ENCODE data around the gene TAF11L12.
"Not testable (repeated sequence)": the region's sequence is repeated elsewhere in the genome, so short reads cannot be mapped to it uniquely, and the experiment has no call there.

DNA sequence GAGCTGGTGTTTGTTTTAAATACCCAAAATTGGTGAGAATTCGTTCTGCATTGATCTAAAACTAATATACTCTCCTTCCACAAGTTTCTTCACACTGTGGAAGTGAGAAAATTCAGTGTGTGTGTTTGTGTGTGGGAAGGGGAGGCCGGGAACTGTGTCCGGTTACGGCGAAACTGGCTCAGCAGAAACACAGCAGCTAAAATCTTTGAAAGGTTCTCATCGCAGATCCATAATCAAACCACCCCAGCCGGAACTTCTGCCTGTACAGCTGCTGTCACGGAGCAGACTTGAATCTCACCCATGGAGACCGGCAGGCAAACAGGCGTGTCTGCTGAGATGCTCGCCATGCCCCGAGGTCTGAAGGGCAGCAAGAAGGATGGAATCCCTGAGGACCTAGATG is 21.6 kb downstream of the TAF11L12 start, which contains the start of gene TAF11L13:
- TF ChIP-seq, protein P1, sequence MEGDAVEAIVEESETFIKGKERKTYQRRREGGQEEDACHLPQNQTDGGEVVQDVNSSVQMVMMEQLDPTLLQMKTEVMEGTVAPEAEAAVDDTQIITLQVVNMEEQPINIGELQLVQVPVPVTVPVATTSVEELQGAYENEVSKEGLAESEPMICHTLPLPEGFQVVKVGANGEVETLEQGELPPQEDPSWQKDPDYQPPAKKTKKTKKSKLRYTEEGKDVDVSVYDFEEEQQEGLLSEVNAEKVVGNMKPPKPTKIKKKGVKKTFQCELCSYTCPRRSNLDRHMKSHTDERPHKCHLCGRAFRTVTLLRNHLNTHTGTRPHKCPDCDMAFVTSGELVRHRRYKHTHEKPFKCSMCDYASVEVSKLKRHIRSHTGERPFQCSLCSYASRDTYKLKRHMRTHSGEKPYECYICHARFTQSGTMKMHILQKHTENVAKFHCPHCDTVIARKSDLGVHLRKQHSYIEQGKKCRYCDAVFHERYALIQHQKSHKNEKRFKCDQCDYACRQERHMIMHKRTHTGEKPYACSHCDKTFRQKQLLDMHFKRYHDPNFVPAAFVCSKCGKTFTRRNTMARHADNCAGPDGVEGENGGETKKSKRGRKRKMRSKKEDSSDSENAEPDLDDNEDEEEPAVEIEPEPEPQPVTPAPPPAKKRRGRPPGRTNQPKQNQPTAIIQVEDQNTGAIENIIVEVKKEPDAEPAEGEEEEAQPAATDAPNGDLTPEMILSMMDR (IDR thresholded peaks at IDR 0.05; ENCODE audit: low read length): not testable (repeated sequence)
- TF ChIP-seq EZH2phosphoT487 (IDR thresholded peaks at IDR 0.05; ENCODE audit: low read length): not testable (repeated sequence)

Data from MM.1S (cell line).